IMR-90 (cell line): ENCODE results near the gene ITGB4. TPM values are rescaled to one million over a fixed set of nuclear protein-coding genes. Genes with fewer than 3 reads are reported as not detected.

ENCODE experiments used
- ATAC-seq: fragments of 200-7000 bp; cut with Tn5 transposase; 2 replicates; pipeline ENCODE4 v1.9.1; 2020; ENCODE audit warnings: low read depth, mild to moderate bottlenecking, moderate library complexity
- BruUV-seq: library from RNA; stranded (reverse); fragments of 400-500 nt; replicated peaks from 2 replicates; lab custom pipeline; 2021; lab: Mats Ljungman, UMichigan
- CTCF ChIA-PET: fragments of 300-600 bp; formaldehyde crosslinking; extraction: SDS; loops from one replicate; lab custom pipeline; 2021; ENCODE audit warnings: antibody characterized with exemption; lab: Yijun Ruan, JAX
- POLR2A ChIA-PET: fragments of 300-600 bp; sonication (Branson Sonifier 250); formaldehyde crosslinking; loops from one replicate; lab custom pipeline; 2022; ENCODE audit warnings: antibody characterized with exemption; ENCODE audit not compliant: unreplicated experiment; lab: Charles Lee
- DNase-seq: peaks from one replicate; pipeline ENCODE4 v3.0.0; 2013
- H2AFZ ChIP-seq: replicated peaks from 2 replicates; pipeline ENCODE3; 2013; ENCODE audit warnings: low read length, mild to moderate bottlenecking; ENCODE audit not compliant: poor library complexity
- H2AK5ac ChIP-seq: 2 replicates; pipeline ENCODE4 v1.6.1; 2013; ENCODE audit warnings: low read depth, low read length, inconsistent platforms
- H2AK9ac ChIP-seq: replicated peaks from 2 replicates; pipeline ENCODE3; 2013; ENCODE audit warnings: mild to moderate bottlenecking, low read depth, low read length, moderate library complexity; ENCODE audit not compliant: poor library complexity
- H2BK120ac ChIP-seq: 2 replicates; pipeline ENCODE4 v1.6.1; 2013; ENCODE audit warnings: low read depth, low read length, inconsistent platforms
- H2BK15ac ChIP-seq: 3 replicates; pipeline ENCODE4 v1.6.1; 2013; ENCODE audit warnings: low read depth, low read length, inconsistent platforms
- H2BK20ac ChIP-seq: 2 replicates; pipeline ENCODE4 v1.6.1; 2013; ENCODE audit warnings: low read depth, mild to moderate bottlenecking, inconsistent platforms, low read length, moderate library complexity
- H2BK5ac ChIP-seq: 2 replicates; pipeline ENCODE4 v1.6.1; 2013; ENCODE audit warnings: mild to moderate bottlenecking, low read depth, low read length, inconsistent platforms; ENCODE audit not compliant: poor library complexity, severe bottlenecking
- H3K14ac ChIP-seq: replicated peaks from 2 replicates; pipeline ENCODE4 v1.6.1; 2013; ENCODE audit warnings: low read depth, low read length, inconsistent platforms
- H3K18ac ChIP-seq: 2 replicates; pipeline ENCODE4 v1.6.1; 2013; ENCODE audit warnings: low read depth, low read length, control low read depth
- H3K23ac ChIP-seq: 2 replicates; pipeline ENCODE4 v1.6.1; 2013; ENCODE audit warnings: low read depth, low read length, inconsistent platforms
- H3K27ac ChIP-seq: 2 replicates; pipeline ENCODE4 v1.5.1; 2013; ENCODE audit warnings: mild to moderate bottlenecking, control low read depth, low read length; ENCODE audit not compliant: insufficient read depth
- H3K27me3 ChIP-seq: 2 replicates; pipeline ENCODE4 v1.6.1; 2013; ENCODE audit warnings: low read length; ENCODE audit not compliant: control insufficient read depth, insufficient read depth
- H3K36me3 ChIP-seq: 2 replicates; pipeline ENCODE4 v1.6.1; 2013; ENCODE audit warnings: low read length, mixed read lengths; ENCODE audit not compliant: control insufficient read depth, insufficient read depth
- H3K4ac ChIP-seq: 2 replicates; pipeline ENCODE4 v1.6.1; 2013; ENCODE audit warnings: low read depth, low read length, inconsistent platforms
- H3K4me1 ChIP-seq: 2 replicates; pipeline ENCODE4 v1.6.1; 2013; ENCODE audit warnings: low read length, mixed read lengths; ENCODE audit not compliant: control insufficient read depth, insufficient read depth
- H3K4me2 ChIP-seq: 2 replicates; pipeline ENCODE4 v1.6.1; 2013; ENCODE audit warnings: low read depth, mild to moderate bottlenecking, control low read depth, low read length, moderate library complexity
- H3K4me3 ChIP-seq: 2 replicates; pipeline ENCODE4 v1.5.1; 2013; ENCODE audit warnings: low read depth, mild to moderate bottlenecking, control low read depth, low read length, moderate library complexity; ENCODE audit not compliant: insufficient read depth
- H3K56ac ChIP-seq: 2 replicates; pipeline ENCODE4 v1.6.1; 2013; ENCODE audit warnings: low read length, inconsistent platforms; ENCODE audit not compliant: insufficient read depth; ENCODE audit errors: extremely low read depth
- H3K79me1 ChIP-seq, 2 experiments: 2 replicates each; pipeline ENCODE4 v1.6.1; 2013; ENCODE audit warnings: low read length in 2 of 2, inconsistent platforms in 1 of 2, low read depth in 1 of 2
- H3K9ac ChIP-seq: 2 replicates; pipeline ENCODE4 v1.6.1; 2013; ENCODE audit warnings: low read depth, low read length, control low read depth
- H3K9me1 ChIP-seq: 2 replicates; pipeline ENCODE4 v1.6.1; 2013; ENCODE audit warnings: low read length, inconsistent platforms; ENCODE audit not compliant: insufficient read depth
- H3K9me3 ChIP-seq: 2 replicates; pipeline ENCODE4 v1.6.1; 2013; ENCODE audit warnings: low read length; ENCODE audit not compliant: control insufficient read depth, insufficient read depth
- H4K20me1 ChIP-seq: 2 replicates; pipeline ENCODE4 v1.6.1; 2013; ENCODE audit warnings: low read length, inconsistent platforms; ENCODE audit not compliant: insufficient read depth
- H4K5ac ChIP-seq: 2 replicates; pipeline ENCODE4 v1.6.1; 2013; ENCODE audit warnings: mild to moderate bottlenecking, low read depth, low read length, control low read depth
- H4K8ac ChIP-seq, 2 experiments: 2 replicates each; pipeline ENCODE4 v1.6.1; 2013; ENCODE audit warnings: low read depth in 2 of 2, low read length in 2 of 2, control low read depth in 1 of 2, inconsistent platforms in 1 of 2
- H4K91ac ChIP-seq: 2 replicates; pipeline ENCODE4 v1.6.1; 2013; ENCODE audit warnings: low read depth, low read length, inconsistent platforms; ENCODE audit not compliant: insufficient read depth
- BHLHE40 ChIP-seq: fragments of 150-350 bp; IDR thresholded peaks from 2 replicates; pipeline ENCODE4 v1.6.1; 2016; ENCODE audit warnings: mild to moderate bottlenecking, low read depth, low read length
- CHD1 ChIP-seq: IDR thresholded peaks from 2 replicates; pipeline ENCODE4 v1.6.1; 2012; ENCODE audit warnings: low read depth, low read length, improper control_type of control experiment
- ELK1 ChIP-seq: fragments of 150-350 bp; IDR thresholded peaks from 2 replicates; pipeline ENCODE4 v1.6.1; 2016; ENCODE audit warnings: low read depth, mild to moderate bottlenecking, low read length, moderate library complexity, borderline replicate concordance
- FOS ChIP-seq: fragments of 150-350 bp; IDR thresholded peaks from 2 replicates; pipeline ENCODE4 v1.6.1; 2016; ENCODE audit warnings: low read depth, low read length
- MAZ ChIP-seq: IDR thresholded peaks from 2 replicates; pipeline ENCODE4 v1.6.1; 2012; ENCODE audit warnings: low read depth, mild to moderate bottlenecking, low read length, improper control_type of control experiment, moderate library complexity, borderline replicate concordance
- POLR2A ChIP-seq: IDR thresholded peaks from 2 replicates; pipeline ENCODE4 v1.6.1; 2012; ENCODE audit warnings: mild to moderate bottlenecking, low read depth, low read length
- RCOR1 ChIP-seq: IDR thresholded peaks from 2 replicates; pipeline ENCODE4 v1.6.1; 2012; ENCODE audit warnings: mild to moderate bottlenecking, low read length, improper control_type of control experiment; ENCODE audit not compliant: insufficient replicate concordance
- USF2 ChIP-seq: fragments of 150-350 bp; IDR thresholded peaks from 2 replicates; pipeline ENCODE4 v1.6.1; 2017; ENCODE audit warnings: mild to moderate bottlenecking, antibody characterized with exemption, low read length, low read depth
- WGBS, 2 experiments: methylation state at CpG; one replicate each; pipeline versions ENCODE4 v1.1.5 to v1.1.7; 2013; ENCODE audit warnings: missing lambda C conversion rate in 2 of 2; ENCODE audit not compliant: insufficient read length in 1 of 2; ENCODE audit errors: extremely low coverage in 2 of 2; 5-methylcytosine and 5-hydroxymethylcytosine counted together
- dilution Hi-C: fragments of 300-500 bp; cut with HindIII; formaldehyde crosslinking; loops from one replicate; pipeline ENCODE4 v1.14.3; 2018; ENCODE audit warnings: low sequenced_read_pairs; ENCODE audit not compliant: unreplicated experiment
- in situ Hi-C: fragments of 300-500 bp; cut with MboI; formaldehyde crosslinking; loops from 3 replicates; pipeline ENCODE4 v1.14.3; 2019; ENCODE audit warnings: low sequenced_read_pairs, inconsistent platforms, mixed read lengths
- intact Hi-C: fragments of 100-400 bp; cut with micrococcal nuclease; formaldehyde crosslinking; loops from 2 replicates; pipeline ENCODE4 v1.10.0; 2022
- polyA plus RNA-seq, 3 experiments: library from polyadenylated mRNA; depleted of rRNA; stranded (reverse); fragments of >200 nt; gene quantifications; 2 replicates each; pipeline ENCODE4 v1.2.3, GENCODE V29; 2012; ENCODE audit warnings: low replicate concordance in 1 of 3
- total RNA-seq: library from RNA; depleted of rRNA; stranded (reverse); fragments of >200 nt; gene quantifications from 2 replicates; pipeline ENCODE4 v1.2.3, GENCODE V29; 2012

ITGB4 gene
- total and polyA plus RNA-seq, 2 of the 4 experiments (the other 2 are of a cell fraction): under 0.01 to 0.27 TPM

GRCh38 chr17:75704963-75705875 lies 16.0 kb upstream of the ITGB4 start (continued):
- TF ChIP-seq MAZ: no peak

GRCh38 chr17:75706042-75706728 lies 15.1 kb upstream of the ITGB4 start:
- H3K4me3 ChIP-seq: no peak overlapping the region
- no peak overlapping the region for H2BK120ac ChIP-seq
- peak overlapping the region; percentile 57 for H2AK9ac ChIP-seq
- DNase-seq (no peak), ATAC-seq (no peak)
- no peak overlapping the region for H3K14ac ChIP-seq
- H2BK15ac ChIP-seq: no peak overlapping the region
- H3K36me3 ChIP-seq: peaks cover 65% of the 10 kb centered on the region
- no peak overlapping the region for H2AK5ac ChIP-seq
- in situ Hi-C loops: no loop called here
- no peak overlapping the region for H3K23ac ChIP-seq
- H3K27me3 ChIP-seq: no peaks in the 10 kb centered on the region
- no peaks in the 10 kb centered on the region for H3K9me3 ChIP-seq
- ChIA-PET CTCF (interaction anchor here (0.9 kb wide), 1 partner anchor 13 kb away, joined by 3 read pairs; no protein-coding TSS in a partner anchor), POLR2A (no interaction called here)
- no peak overlapping the region for H4K5ac ChIP-seq
- no peak overlapping the region for H2BK5ac ChIP-seq
- intact Hi-C loops: no loop called here
- no peak overlapping the region for H4K91ac ChIP-seq
- H3K4me2 ChIP-seq: no peak overlapping the region
- no peak overlapping the region for H2AFZ ChIP-seq
- no peak overlapping the region for H2BK20ac ChIP-seq
- peaks cover 7% of the 10 kb centered on the region for H3K9me1 ChIP-seq
- H3K79me1 ChIP-seq: peaks cover 5 to 39% of the 10 kb centered on the region in 2 experiments; a peak in 3 of 4 replicates
- no peak overlapping the region for H3K4ac ChIP-seq
- no peak overlapping the region for H3K9ac ChIP-seq
- WGBS, 2 experiments: 94% methylated on average over 7 of the region's 20 CpGs; no CpG with 5 or more reads in 1 of the 2 experiments
- H3K4me1 ChIP-seq: no peaks in the 10 kb centered on the region
- TF ChIP-seq BHLHE40 (no peak), FOS (no peak), ELK1 (no peak), POLR2A (no peak), CHD1 (no peak), USF2 (no peak), MAZ (no peak), RCOR1 (no peak)
- TSS peak; percentile 36 for BruUV-seq
- no peak overlapping the region for H3K56ac ChIP-seq
- no peak overlapping the region for H3K18ac ChIP-seq
- H3K27ac ChIP-seq: no peak overlapping the region
- no peak overlapping the region for H4K8ac ChIP-seq
- peaks cover 3% of the 10 kb centered on the region; the same call in 1 of the 2 replicates for H4K20me1 ChIP-seq
- dilution Hi-C loops: no loop called here
